NB4 (cell line): ENCODE data around the gene FBXL17.

Experiments
- MAX ChIP-seq: IDR thresholded peaks from 2 replicates; pipeline ENCODE4 v1.6.1; 2011; ENCODE audit warnings: low read depth, low read length
- MYC ChIP-seq: IDR thresholded peaks from 2 replicates; pipeline ENCODE4 v1.6.1; 2011; ENCODE audit warnings: low read depth, low read length
- POLR2A ChIP-seq: IDR thresholded peaks from 2 replicates; pipeline ENCODE4 v1.6.1; 2011; ENCODE audit warnings: mild to moderate bottlenecking; ENCODE audit not compliant: insufficient read length; ENCODE audit errors: extremely low read depth
- TF ChIP-seq, protein P1 (sequence below): IDR thresholded peaks from one replicate; pipeline ENCODE4 v1.5.1; 2012; ENCODE audit warnings: low read depth, low read length

DNA sequence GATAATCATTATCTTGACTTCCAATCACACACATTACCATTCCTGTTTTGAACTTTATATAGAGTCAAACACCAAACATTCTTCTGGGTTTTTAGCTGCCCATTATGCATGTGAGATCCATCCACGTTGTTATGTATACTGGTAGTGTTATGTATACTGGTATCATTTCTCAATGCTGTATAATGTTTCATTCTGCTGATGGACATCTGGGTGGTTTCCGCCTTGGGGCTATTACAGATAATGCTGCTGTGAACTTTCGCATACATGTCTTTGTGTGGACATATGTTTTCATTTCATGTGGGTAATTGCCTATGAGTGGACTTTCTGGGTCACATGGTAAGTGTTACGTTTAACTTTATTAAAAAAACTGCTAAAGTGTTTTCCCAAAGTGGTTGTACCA is 493.4 kb downstream of the FBXL17 start:
- TF ChIP-seq, protein P1, sequence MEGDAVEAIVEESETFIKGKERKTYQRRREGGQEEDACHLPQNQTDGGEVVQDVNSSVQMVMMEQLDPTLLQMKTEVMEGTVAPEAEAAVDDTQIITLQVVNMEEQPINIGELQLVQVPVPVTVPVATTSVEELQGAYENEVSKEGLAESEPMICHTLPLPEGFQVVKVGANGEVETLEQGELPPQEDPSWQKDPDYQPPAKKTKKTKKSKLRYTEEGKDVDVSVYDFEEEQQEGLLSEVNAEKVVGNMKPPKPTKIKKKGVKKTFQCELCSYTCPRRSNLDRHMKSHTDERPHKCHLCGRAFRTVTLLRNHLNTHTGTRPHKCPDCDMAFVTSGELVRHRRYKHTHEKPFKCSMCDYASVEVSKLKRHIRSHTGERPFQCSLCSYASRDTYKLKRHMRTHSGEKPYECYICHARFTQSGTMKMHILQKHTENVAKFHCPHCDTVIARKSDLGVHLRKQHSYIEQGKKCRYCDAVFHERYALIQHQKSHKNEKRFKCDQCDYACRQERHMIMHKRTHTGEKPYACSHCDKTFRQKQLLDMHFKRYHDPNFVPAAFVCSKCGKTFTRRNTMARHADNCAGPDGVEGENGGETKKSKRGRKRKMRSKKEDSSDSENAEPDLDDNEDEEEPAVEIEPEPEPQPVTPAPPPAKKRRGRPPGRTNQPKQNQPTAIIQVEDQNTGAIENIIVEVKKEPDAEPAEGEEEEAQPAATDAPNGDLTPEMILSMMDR: no peak
- TF ChIP-seq POLR2A: no peak
- no peak for TF ChIP-seq MAX
- no peak for TF ChIP-seq MYC
